Ascending aorta (tissue), 2 donors: ENCODE data around the gene ERRFI1. TPM values are rescaled to one million over a fixed set of nuclear protein-coding genes. Genes with fewer than 3 reads are reported as not detected.

Experiments used
- DNase-seq, 2 donors: peaks; one replicate each; pipeline ENCODE4 v3.0.0-alpha.2; 2019; ENCODE audit warnings: low spot score in 2 of 2
- H3K27ac ChIP-seq, 2 donors: fragments of 200-600 bp; sonication (generic); one replicate each; pipeline ENCODE4 v1.5.1; 2016 to 2017; ENCODE audit warnings: mild to moderate bottlenecking in 1 of 2
- H3K27me3 ChIP-seq: fragments of 200-600 bp; sonication (generic); one replicate; pipeline ENCODE4 v1.5.1; 2017
- H3K36me3 ChIP-seq, 2 donors: fragments of 200-600 bp; sonication (generic); one replicate each; pipeline ENCODE4 v1.5.1; 2016
- H3K4me1 ChIP-seq, 2 donors: fragments of 200-600 bp; sonication (generic); one replicate each; pipeline ENCODE4 v1.5.1; 2016 to 2017; ENCODE audit warnings: mild to moderate bottlenecking in 1 of 2
- H3K4me3 ChIP-seq, 2 donors: fragments of 200-600 bp; sonication (generic); one replicate each; pipeline ENCODE4 v1.5.1; 2016 to 2017; ENCODE audit warnings: mild to moderate bottlenecking in 1 of 2
- H3K9me3 ChIP-seq, 2 donors: fragments of 200-600 bp; sonication (generic); one replicate each; pipeline ENCODE4 v1.5.1; 2016
- intact Hi-C: fragments of 100-400 bp; cut with DNase I; formaldehyde crosslinking; loops from one replicate; pipeline ENCODE4 v1.15.1; 2023
- total RNA-seq: library from RNA; depleted of rRNA; stranded (reverse); fragments of >200 nt; gene quantifications from one replicate; pipeline ENCODE4 v1.1.0, GENCODE V29; 2016
- TF ChIP-seq, protein P1 (sequence below), 3 experiments: fragments of 200-600 bp in 2 of 3; fragments of 450-650 bp in 1 of 3; sonication (generic) in 2 of 3; IDR thresholded peaks; one replicate each; pipeline ENCODE4 v1.5.1; 2016 to 2019; ENCODE audit warnings: antibody characterized with exemption in 3 of 3, mild to moderate bottlenecking in 1 of 3, moderate library complexity in 1 of 3

The ERRFI1 gene
- total RNA-seq, 1 donor from 2014 or later: 59.7 TPM

DNA sequence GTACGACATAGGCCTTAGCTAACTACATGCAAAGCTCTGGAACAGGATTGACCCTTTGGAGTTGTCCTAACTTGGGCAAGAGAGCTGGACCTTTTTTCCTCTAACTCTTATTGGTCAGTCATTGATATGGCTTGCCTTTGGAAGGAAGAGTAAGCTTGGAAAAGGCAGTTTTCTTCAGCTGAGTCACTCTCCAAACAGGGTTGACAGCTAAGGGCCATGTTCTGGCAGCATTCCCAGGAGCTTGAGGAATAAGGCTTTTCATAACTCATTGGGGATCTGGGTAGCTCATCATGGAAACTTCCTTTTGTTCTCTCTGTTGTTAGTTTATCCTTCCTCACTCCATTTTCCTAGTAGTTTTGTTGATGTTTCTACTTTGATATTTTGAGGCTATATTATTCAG is 14.5 kb upstream of the ERRFI1 start:
- Histone ChIP-seq H3K9me3 (peaks cover 0 to 6% of the 10 kb centered on the region in 2 donors), H3K36me3 (no peaks in the 10 kb centered on the region), H3K27me3 (no peaks in the 10 kb centered on the region), H3K4me1 (peaks cover 1 to 6% of the 10 kb centered on the region in 2 donors), H3K27ac (peak overlapping the region; percentile 70 to 72), H3K4me3 (no peak overlapping the region)
- DNase-seq: peak; percentile 50 to 93
- intact Hi-C loops: loop anchor here (5.0 kb wide), 2 partner anchors 97 to 162 kb away; no protein-coding TSS in a partner anchor
- TF ChIP-seq, protein P1, sequence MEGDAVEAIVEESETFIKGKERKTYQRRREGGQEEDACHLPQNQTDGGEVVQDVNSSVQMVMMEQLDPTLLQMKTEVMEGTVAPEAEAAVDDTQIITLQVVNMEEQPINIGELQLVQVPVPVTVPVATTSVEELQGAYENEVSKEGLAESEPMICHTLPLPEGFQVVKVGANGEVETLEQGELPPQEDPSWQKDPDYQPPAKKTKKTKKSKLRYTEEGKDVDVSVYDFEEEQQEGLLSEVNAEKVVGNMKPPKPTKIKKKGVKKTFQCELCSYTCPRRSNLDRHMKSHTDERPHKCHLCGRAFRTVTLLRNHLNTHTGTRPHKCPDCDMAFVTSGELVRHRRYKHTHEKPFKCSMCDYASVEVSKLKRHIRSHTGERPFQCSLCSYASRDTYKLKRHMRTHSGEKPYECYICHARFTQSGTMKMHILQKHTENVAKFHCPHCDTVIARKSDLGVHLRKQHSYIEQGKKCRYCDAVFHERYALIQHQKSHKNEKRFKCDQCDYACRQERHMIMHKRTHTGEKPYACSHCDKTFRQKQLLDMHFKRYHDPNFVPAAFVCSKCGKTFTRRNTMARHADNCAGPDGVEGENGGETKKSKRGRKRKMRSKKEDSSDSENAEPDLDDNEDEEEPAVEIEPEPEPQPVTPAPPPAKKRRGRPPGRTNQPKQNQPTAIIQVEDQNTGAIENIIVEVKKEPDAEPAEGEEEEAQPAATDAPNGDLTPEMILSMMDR (IDR thresholded peaks at IDR 0.05): no peak

DNA sequence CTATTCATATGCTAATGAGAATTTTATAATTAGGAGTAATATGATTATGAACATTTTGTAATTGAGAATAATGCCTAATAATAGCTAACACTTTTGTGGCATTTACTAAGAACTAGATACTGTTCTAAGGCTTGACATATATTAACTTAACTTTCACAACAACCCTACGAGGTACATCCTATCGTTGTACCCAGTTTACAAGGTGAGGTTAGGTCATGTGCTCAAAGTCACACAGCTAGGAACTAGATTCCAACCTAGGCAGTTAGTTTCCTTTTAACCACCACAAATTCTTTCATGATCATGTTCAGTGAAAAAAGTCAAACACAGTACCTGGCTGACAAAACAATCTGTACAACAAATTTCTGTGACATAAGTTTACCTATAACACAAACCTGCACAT is 13.0 kb upstream of the ERRFI1 start:
- H3K4me3 ChIP-seq: no peak overlapping the region
- no peaks in the 10 kb centered on the region for H3K36me3 ChIP-seq
- TF ChIP-seq, protein P1 (IDR thresholded peaks at IDR 0.05): no peak

DNA sequence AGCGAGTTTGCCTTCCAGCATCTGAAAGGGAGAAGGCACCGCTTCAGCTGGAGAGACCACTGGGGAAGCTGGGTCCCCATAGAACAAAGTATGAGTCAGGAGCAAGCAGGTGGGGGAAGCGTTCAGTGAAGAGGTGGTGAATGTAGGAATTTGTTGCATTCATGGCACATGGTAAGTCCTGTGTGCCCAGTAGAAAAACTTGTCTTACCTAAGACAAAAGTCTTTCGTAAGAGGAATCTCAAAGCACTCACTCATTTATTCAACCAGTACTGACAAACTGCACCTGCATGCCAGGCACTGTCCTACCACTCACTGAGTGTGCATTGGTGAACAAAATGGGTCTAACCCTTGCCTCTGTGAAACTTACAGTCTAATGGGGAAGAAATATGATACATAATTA is 9.2 kb upstream of the ERRFI1 start:
- Histone ChIP-seq H3K27ac (no peak overlapping the region), H3K4me3 (no peak overlapping the region), H3K4me1 (peaks cover 0 to 4% of the 10 kb centered on the region in 2 donors), H3K9me3 (no peaks in the 10 kb centered on the region), H3K27me3 (no peaks in the 10 kb centered on the region), H3K36me3 (no peaks in the 10 kb centered on the region)
- intact Hi-C loops: no loop called here
- peak in 1 of 2 donors; percentile 54 for DNase-seq
- TF ChIP-seq, protein P1 (IDR thresholded peaks at IDR 0.05): no peak

More for the DNA sequence above, 13.0 kb upstream of the ERRFI1 start:
- Histone ChIP-seq H3K9me3 (peaks cover 0 to 6% of the 10 kb centered on the region in 2 donors), H3K27ac (peak overlapping the region in 1 of 2 donors; percentile 70), H3K27me3 (no peaks in the 10 kb centered on the region), H3K4me1 (peaks cover 0 to 2% of the 10 kb centered on the region in 2 donors)
- intact Hi-C loops: no loop called here
- no peak for DNase-seq

DNA sequence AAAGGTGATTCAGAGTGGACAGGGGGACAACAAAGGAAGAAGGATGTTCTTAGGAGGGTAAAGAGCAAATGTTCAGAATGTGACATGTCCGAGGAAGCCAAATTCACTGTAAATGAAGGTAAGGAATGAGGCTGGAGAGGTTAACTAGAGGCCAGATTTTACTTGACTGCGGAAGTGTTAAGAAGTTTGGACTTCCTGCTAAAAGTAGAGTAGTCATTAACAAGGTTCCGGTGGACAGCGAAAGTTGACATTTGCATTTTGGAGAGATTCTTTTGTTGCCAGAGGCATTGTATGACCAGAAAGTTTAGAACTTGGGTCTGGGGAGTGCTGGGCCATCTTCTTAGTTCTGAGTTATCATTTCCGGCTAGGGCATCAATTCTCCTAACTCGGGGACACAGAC is 7.2 kb upstream of the ERRFI1 start:
- Histone ChIP-seq H3K27me3 (no peaks in the 10 kb centered on the region), H3K4me3 (no peak overlapping the region), H3K27ac (no peak overlapping the region), H3K4me1 (peaks cover 0 to 8% of the 10 kb centered on the region in 2 donors), H3K9me3 (no peaks in the 10 kb centered on the region), H3K36me3 (no peaks in the 10 kb centered on the region)
- DNase-seq: peak in 1 of 2 donors; percentile 22
- TF ChIP-seq, protein P1 (IDR thresholded peaks at IDR 0.05): no peak
- intact Hi-C loops: loop anchor here (5.0 kb wide), 1 partner anchor 204 kb away; no protein-coding TSS in a partner anchor

DNA sequence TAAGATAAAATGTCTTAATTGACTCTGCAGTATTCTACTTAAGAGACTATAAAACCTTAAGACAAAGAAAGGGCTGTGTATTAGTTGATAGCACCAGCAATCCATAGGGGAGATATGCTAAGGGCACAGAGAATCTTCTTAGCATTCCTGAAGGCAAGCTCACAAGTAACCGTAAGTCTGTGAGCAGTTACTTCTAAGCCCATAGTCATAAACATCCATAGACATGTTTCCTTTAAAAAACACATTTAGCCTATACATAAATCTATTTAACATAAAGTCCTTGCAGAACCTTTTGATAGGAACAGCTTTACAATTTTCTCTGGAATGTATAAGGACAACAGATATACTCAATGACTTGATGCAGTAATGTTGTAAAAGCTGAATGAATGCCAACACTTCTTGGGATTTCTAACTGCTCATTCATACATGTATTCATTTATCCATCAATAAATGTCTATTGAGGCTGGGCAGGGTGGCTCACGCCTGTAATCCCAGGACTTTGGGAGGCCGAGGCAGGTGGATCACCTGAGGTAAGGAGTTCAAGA is 6.3 kb upstream of the ERRFI1 start:
- Histone ChIP-seq H3K4me3 (no peak overlapping the region), H3K9me3 (no peaks in the 10 kb centered on the region), H3K27me3 (no peaks in the 10 kb centered on the region), H3K4me1 (peaks cover 0 to 15% of the 10 kb centered on the region in 2 donors), H3K36me3 (no peaks in the 10 kb centered on the region), H3K27ac (no peak overlapping the region)
- intact Hi-C loops: loop anchor here (5.0 kb wide), 1 partner anchor 205 kb away; no protein-coding TSS in a partner anchor
- TF ChIP-seq, protein P1 (IDR thresholded peaks at IDR 0.05): no peak
- DNase-seq: no peak
